ENCODE results near the gene CAPNS1. TPM values are rescaled to one million over a fixed set of nuclear protein-coding genes. Genes with fewer than 3 reads are reported as not detected.

CAPNS1 gene
- total RNA-seq, result 100 to 1,000 TPM; 130 to 602 (median 373) TPM
- polyA plus RNA-seq, result 100 to 1,000 TPM; 247 to 431 (median 321) TPM
- long read RNA-seq, donor 1, transcript CAPNS1-201 (11 exons, 1,918 nt), result major isoform, 68 of 119 reads
- long read RNA-seq, donor 1, partial matches to known transcripts, result 25 of 119 reads
- long read RNA-seq, donor 1, other reads (novel, unspliced or antisense), result 25 of 119 reads
- long read RNA-seq, donor 2, transcript CAPNS1-201 (11 exons, 1,918 nt), result major isoform, 48 of 141 reads
- long read RNA-seq, donor 2, partial matches to known transcripts, result 65 of 141 reads
- long read RNA-seq, donor 2, other reads (novel, unspliced or antisense), result 28 of 141 reads

GRCh38 chr19:36139473-36140303, at the start of gene CAPNS1:
TSS of gene CAPNS1 (plus strand) at chr19:36140066. CDS start at chr19:36141012, 946 bp downstream.
- Histone ChIP-seq H3K36me3 (peaks cover 0 to 32% (median 26%) of the 10 kb centered on the region in 6 donors), H3K27ac (peak within 1 kb of the TSS; percentile 61 to 98 (median 96)), H3K4me3 (peak within 1 kb of the TSS; percentile 62 to 90 (median 83)), H3K27me3 (replicated peaks in 1 of 7) (no peaks in the 10 kb centered on the region), H3K4me1 (peaks cover 10 to 55% (median 31%) of the 10 kb centered on the region in 6 donors), H3K9me3 (no peaks in the 10 kb centered on the region)
- TF ChIP-seq POLR2AphosphoS5 (IDR thresholded peaks at IDR 0.05) (peak; percentile 93 to 98 (median 97)), POLR2A (IDR thresholded peaks at IDR 0.05) (peak in 2 of 3 donors; percentile 53 to 83), CTCF (IDR thresholded peaks at IDR 0.05 in 8 of 11, conservative IDR thresholded peaks at IDR 0.05 in 3 of 11) (peak in 3 of 11 experiments; percentile 9 to 34 (median 16))
- DNase-seq, result peak; percentile 99
- intact Hi-C loops (cut with DNase I; ENCODE audit: low total_unique reads), result no loop called here
- WGBS, 5 donors, result 0 to 2% (median 0%) methylated on average over 13 to 75 of the region's 75 CpGs

GRCh38 chr19:36090910-36091695, 48.8 kb upstream of the CAPNS1 start:
- H3K4me1 ChIP-seq, result no peaks in the 10 kb centered on the region
- H3K9me3 ChIP-seq, result no peaks in the 10 kb centered on the region
- H3K27ac ChIP-seq, result no peak overlapping the region
- intact Hi-C loops (cut with DNase I; ENCODE audit: low total_unique reads), result no loop called here
- peaks cover 0 to 100% (median 0%) of the 10 kb centered on the region in 6 donors for H3K36me3 ChIP-seq
- 81 to 100% (median 90%) methylated on average over 10 to 13 of the region's 13 CpGs for WGBS, 5 donors
- no peak for DNase-seq
- no peaks in the 10 kb centered on the region for H3K27me3 ChIP-seq (replicated peaks in 1 of 7)
- no peak for TF ChIP-seq POLR2AphosphoS5 (IDR thresholded peaks at IDR 0.05)
- TF ChIP-seq CTCF (IDR thresholded peaks at IDR 0.05 in 8 of 11, conservative IDR thresholded peaks at IDR 0.05 in 3 of 11), result no peak
- no peak for TF ChIP-seq POLR2A (IDR thresholded peaks at IDR 0.05)
- no peak overlapping the region for H3K4me3 ChIP-seq

- TF ChIP-seq CTCF (IDR thresholded peaks at IDR 0.05 in 8 of 11, conservative IDR thresholded peaks at IDR 0.05 in 3 of 11) (no peak), POLR2A (IDR thresholded peaks at IDR 0.05) (no peak), POLR2AphosphoS5 (IDR thresholded peaks at IDR 0.05) (no peak)
- no peaks in the 10 kb centered on the region for H3K27me3 ChIP-seq (replicated peaks in 1 of 7)
- DNase-seq, result no peak
- H3K36me3 ChIP-seq, result peaks cover 0 to 98% (median 0%) of the 10 kb centered on the region in 6 donors
- intact Hi-C loops (cut with DNase I; ENCODE audit: low total_unique reads), result no loop called here
- no peak overlapping the region for H3K27ac ChIP-seq
- peaks cover 0 to 8% (median 0%) of the 10 kb centered on the region in 6 donors for H3K4me1 ChIP-seq
- no peaks in the 10 kb centered on the region for H3K9me3 ChIP-seq
- WGBS, 5 donors, result 97 to 98% (median 97%) methylated on average over 7 of the region's 7 CpGs
- H3K4me3 ChIP-seq, result no peak overlapping the region
Observed at GRCh38 chr19:36092566-36092965, 47.3 kb upstream of the CAPNS1 start.

All from spleen (tissue), 13 donors.